HG03095 (cell line): ENCODE data around the gene DNAAF1.

ENCODE experiments used
- ATAC-seq: cut with Tn5 transposase; IDR thresholded peaks from one replicate; pipeline ENCODE4 v1.9.1; 2021; ENCODE audit warnings: moderate library complexity; ENCODE audit not compliant: unreplicated experiment

The DNAAF1 gene

DNA sequence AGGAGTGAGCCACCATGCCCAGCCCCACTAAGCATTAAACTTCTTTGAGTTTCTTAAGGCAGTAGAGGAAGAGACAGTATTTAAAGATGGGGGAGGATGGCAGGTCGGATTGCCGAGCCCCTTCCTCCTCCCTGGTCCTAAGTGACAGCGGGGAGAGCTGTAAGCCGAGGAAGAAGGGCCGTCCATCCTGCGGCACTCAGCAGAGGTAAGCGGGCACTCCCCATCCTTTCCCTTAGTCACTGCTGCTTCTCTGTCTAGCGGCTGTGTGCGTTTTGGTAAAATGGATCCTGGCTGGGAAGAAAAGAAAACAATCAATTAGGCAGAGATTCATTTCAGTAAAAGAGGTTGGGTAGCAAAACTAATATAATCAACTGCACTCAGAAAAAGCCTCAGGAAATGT lies 13.9 kb downstream of the DNAAF1 start:
- no peak for ATAC-seq

DNA sequence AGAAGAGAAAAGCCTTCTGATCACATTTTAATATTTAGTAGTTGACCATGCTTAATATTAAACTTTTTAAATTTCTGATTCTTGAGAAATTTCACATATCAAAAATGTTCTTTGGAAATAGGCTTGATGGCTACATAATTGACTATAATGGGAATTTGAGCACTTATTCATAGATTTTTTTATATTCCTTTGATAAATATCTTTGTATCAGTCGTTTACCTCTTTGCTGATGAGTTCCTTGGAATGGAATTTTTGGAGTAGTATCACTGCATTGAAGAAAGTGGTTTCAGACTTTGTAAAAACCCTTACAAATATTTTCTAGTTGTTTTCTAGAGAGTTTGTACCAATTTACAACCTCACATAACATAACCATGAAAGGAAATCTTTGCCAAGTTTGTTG lies 14.7 kb downstream of the DNAAF1 start:
- ATAC-seq = no peak

DNA sequence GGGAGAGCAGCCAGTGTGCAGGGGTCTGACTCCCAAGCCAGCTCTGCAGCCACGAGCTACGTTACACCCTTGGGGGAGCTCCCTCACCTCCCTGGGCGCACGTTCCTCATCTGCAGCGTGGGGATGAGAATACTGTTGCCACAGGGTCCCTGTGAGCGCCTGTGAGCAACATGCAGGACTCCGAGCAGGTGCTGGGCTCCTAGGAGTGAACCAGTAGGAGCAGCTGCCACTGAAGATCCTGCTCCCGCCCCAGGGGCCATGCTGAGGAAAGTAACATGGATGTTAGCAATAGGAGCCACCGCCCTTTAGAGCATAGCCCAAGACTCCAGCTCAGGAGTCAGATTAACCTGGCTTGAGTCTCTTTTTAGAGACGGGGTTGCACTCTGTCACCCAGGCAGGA lies 15.9 kb downstream of the DNAAF1 start:
- no peak for ATAC-seq

DNA sequence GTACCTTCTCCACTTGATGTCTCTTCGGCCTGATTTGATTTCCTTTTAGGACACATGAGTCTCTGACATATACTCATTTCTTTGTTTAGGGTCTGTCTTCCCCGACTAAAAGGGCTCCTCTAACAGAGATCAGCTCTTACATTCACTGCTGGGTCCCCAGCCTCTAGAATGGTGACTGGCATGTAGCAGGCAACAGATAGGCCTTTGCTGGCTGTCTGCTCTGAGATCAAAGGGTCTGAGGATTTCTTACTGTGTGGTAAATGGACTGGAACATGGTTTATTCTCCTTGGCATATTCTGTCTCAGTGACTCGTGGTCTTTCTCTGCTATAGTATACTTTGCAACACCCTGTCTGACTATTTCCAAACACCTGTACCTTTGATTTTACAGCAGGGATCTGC lies 16.7 kb downstream of the DNAAF1 start:
- ATAC-seq = no peak

DNA sequence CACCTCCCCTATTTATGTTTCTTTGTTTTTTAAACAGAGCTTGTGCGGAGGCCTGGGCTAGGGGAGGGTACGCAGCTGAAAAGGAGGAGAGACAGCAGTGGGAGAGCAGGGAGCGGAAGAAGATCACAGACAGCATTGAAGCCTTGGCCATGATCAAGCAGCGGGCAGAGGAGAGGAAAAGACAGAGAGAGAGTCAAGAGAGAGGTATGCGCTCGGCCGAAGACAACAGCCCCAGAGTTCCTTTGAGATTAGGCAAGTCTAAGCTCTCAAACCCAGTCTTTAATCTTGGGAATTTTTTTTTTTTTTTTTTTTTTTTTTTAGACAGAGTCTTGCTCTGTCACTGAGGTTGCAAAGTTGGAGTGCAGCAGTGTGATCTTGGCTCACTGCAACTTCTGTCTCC lies 20.6 kb downstream of the DNAAF1 start:
- no peak for ATAC-seq

DNA sequence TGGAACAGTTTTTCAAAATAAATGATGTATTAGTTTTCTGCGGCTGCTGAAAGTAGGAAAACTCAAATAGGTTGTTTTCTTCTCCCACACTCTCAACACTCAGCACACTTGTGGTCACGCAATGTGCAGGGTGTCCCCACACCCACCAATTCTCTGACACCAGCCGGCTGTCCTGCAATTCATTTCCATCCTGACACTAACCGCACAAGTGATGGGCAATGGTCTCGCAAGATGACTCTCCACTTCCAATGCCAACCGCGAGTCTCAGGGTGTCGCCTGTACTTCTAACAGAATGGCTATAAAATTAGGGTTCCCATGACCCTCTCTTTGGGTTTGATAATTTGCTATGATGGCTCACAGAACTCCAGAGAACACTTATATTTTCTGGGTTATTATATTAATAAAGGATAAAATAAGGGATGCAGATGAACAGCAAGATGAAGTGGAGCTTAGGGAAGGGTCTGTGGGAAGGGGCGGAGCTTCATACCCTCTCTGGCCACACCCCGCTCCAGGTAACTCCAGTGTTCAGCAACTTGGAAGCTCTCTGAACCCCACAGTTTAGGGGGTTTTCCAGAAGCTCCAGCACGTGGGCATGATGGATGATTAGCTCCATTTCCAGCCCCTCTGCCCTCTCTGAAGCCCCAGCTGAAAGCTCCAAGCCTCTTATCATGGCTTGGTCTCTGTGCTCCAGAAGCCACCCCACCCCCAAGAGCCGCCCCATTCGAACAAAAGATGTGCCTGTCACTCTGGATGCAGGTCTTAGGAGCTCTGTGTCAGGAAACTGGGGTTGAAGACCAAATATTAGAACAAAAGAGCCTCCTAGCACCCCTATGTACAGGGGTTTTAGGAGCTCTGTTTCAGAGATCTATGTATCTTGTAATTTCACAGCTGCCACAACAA lies 21.9 kb downstream of the DNAAF1 start:
- no peak for ATAC-seq

DNA sequence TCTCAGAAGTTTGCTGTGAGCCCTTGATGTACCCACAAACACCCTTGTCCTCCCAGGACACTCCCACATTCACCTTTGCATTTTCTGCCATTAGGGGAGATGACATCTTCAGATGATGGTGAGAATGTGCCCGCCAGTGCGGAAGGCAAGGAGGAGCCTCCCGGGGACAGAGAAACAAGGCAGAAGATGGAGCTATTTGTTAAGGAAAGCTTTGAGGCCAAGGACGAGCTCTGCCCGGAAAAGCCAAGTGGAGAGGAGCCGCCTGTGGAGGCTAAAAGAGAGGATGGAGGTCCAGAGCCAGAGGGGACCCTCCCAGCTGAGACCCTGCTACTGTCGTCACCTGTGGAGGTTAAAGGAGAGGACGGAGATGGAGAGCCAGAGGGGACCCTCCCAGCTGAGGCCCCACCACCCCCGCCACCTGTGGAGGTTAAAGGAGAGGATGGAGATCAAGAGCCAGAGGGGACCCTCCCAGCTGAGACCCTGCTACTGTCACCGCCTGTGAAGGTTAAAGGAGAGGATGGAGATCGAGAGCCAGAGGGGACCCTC lies 24.7 kb downstream of the DNAAF1 start:
- no peak for ATAC-seq

DNA sequence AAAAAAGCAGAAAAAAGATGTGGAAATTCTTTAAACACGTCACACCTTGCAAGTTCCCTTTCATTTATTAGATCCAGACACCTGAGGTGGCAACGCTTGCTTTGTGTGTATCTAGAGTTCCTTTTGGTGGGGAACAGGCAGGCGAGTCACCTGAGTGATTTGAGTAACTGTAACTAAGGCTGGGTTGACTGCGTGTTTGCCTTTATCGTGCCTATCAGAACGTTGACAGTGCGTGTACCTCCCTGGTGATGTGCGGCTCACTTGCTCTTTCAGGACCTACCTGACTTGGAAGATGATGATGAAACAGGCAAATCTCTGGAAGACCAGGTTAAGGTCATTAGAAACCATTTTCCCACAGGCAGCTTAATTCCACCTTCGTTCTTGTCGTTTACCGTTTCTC lies 29.3 kb downstream of the DNAAF1 start:
- no peak for ATAC-seq

DNA sequence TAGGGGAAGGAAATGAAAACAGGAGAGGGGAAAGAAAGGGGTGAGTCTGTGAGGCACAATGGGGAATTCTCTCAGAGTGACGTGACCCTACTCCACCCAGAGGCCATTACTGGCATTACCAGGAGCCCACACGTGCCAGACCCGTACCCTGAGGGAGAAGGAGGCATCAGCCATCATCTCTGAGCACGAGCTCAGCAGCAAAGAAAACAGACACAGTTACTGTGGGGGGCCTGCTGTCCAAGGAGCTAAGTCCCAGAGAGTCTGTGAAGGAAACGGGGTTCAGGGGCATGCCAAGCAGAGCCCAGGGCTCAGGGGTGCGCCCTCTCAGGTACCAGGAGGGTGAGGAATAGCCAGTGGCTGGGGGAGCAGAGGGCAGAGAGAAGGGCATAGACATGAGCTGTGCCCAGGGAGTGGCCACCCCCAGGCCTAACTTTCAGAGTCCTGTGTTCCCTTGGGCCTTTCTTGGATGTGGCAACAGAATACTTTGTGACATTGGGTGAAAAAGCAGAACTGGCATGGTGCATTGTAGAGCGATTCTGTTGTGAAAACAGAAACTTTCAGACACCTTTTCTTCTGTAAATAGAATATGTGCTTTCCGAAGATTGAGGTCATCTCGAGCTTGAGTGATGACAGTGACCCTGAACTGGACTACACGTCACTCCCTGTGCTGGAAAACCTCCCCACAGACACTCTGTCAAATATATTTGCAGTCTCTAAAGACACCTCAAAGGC lies 30.4 kb downstream of the DNAAF1 start:
- ATAC-seq = peak; percentile 76

DNA sequence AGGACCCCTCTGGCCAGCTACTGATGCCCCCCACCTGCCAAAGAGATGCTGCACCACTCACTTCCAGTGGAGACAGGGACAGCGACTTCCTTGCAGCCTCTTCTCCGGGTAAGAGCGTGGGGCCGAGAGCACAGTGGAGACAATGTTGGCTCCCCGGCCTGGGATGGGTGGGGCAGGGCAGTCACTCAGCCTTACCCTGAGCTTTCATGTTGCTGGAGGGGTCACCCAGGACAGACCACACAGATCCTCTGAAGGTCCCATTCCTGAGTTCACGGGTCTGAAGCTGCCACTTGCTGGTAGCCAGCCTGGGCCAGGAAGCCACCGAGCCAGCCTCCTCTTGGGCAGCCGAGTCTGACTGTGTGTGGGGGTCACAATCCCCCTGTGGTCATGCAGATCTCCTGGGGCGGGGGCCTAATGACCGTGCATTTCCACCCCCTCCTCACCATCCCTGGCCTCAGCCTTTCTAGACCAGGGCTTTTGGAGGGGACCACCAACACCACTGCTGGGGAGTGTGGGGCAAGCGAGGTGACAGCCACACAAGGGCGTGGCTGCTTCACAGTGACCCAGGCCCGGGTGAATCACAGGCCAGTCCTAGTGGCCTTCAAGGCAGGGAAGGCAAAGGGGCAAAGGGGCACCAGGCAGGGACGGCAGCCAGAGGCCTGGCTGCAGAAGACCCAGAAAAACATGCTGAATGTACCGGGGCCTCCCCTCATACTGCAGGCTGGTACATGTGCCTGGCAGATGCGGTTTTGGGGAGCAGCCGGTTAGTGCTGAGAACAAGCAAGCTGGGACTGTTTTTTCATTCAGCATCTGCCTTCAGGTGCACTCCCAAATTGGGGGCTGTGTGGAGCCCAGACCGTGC lies 31.3 kb downstream of the DNAAF1 start:
- ATAC-seq = no peak

DNA sequence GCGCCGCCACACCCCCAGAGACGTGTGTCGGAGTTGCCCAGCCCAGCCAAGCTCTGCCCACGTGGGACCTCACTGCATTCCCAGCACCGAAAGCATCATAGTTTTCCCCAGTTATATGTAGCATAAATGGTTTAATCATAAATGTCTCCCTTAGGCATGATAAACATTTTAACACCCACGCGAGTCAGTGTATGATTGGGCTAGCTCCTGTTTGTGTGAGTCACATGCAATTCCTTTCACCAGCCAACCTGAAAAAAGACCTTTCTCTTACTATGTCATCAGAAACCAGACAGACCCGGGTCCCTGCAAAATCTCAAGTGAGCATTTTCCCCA lies 32.6 kb downstream of the DNAAF1 start:
- ATAC-seq = no peak

DNA sequence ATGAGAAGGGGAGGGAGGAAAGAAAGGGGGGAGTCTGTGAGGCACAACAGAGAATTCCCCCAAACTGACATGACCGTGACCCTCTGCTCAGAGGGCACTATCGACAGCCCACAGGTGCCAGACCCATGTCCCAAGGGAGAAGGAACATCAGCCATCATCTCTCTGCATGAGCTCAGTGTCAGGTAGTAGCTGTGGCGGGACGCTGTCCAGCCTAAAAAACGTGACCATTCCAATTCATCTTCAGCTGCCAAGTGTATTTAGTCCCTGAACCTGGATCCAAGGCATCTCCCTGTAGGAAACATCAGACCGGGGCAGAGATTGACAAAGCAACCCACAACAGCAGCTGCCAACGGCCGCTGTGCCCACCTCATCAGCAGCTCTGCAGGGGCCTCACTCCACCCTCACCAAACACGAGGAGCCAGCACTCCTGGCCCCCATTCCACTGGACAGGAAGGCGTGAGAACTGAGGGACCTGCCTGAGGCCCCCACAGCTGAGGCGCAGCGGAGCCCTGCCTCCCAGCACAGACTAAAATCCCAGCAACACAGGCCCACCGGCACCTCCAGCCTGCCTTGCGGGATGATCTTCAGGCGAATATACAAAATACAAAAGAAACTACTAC lies 33.1 kb downstream of the DNAAF1 start:
- ATAC-seq = no peak

DNA sequence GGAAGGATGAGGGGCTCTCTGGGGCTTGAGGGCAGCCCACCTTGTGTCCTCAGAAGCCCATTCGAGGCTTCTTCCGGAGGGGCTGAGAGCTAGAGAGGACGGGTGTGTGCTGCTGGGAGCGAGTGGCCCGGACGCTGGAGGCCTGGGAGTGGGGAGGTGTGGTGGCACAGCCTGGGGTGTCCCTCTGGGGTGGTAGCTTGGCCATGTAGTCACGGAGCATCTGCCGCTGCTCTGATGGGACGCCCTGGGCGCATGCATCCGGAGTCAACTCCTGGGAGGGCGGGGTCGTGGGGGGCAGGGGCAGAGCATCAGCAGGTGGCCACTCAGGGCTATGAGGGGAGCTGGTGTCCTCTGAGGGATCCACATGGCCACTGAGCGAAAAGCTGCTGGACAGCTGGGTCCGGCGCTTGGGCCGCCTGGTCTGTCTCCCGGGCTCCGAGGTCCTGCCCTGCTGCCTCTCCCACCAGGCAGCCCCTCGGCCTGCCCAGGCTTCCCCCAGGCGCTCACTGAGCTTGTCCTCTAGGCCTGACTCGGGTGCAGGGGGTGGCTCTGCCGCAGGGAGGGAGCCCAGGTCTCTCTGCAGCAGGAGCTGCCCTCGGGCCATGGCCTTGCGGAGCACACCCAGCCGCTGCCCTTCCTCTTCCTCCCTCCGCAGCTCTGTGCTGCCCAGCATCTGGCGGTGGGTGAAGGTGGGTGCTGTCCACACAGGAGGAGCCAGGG lies 33.9 kb downstream of the DNAAF1 start:
- no peak for ATAC-seq

DNA sequence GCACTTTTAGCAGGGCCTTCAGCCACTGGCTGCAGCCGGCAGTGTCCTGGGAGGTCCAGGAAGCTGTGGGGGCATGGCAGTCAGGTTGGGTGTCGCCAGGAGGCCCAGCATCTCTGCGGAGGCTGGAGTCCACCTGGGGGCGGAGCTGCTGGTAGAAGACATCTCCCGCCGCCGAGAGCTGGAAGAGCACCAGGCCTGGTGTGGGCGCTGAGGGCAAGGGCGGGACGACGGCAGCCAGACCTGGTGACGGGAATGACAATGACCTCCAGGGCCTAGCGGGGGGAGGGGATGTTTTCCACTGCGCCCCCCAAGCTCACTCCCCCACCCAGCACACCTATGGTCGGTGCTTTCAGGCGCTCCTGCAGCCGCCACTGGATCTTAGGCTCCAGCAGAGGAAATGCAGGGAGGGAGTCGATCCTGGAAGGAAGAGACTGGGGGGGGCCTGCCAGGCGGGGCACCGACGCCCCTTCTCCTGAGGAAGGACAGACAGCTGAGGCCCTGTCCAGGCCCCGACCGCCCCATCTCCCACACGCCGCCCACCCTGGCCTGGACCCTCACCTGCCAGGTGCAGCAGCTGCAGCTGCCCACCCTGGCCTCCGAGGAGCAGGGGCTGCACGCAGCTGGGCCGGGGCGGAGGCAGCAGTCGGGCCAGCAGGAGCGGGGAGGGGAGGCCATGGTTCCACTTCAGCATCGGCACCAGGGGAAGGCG lies 34.7 kb downstream of the DNAAF1 start:
- no peak for ATAC-seq

DNA sequence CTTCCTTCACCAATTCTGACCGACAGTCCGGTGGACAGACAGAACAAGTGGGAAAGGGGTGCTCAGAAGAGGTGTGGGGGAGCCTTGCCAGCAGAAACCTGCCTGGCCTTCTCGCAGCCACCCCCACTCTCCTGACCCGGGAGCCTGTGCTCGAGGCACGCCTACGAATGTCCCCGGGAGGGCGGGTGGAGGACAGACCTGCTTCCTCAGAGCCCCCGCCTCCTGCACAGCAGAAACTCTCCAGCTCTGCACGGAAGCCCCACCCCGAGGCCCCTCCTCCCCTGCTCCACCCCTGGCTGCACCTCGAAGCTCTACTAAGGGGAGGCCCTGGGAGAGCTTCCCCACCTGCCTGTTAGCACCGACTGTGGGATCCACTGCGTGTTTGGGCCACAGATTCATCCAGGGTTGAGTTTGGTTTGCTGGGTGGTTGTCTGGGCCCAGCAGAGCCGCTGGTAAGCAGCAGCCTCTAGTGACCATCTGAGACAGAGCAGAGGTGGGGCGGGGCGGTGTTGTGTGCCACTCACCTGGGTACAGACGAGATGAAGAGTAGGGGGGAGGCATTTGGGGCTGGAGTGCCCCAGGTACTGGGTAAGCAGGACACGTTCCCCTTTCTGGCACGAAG lies 35.5 kb downstream of the DNAAF1 start:
- no peak for ATAC-seq

DNA sequence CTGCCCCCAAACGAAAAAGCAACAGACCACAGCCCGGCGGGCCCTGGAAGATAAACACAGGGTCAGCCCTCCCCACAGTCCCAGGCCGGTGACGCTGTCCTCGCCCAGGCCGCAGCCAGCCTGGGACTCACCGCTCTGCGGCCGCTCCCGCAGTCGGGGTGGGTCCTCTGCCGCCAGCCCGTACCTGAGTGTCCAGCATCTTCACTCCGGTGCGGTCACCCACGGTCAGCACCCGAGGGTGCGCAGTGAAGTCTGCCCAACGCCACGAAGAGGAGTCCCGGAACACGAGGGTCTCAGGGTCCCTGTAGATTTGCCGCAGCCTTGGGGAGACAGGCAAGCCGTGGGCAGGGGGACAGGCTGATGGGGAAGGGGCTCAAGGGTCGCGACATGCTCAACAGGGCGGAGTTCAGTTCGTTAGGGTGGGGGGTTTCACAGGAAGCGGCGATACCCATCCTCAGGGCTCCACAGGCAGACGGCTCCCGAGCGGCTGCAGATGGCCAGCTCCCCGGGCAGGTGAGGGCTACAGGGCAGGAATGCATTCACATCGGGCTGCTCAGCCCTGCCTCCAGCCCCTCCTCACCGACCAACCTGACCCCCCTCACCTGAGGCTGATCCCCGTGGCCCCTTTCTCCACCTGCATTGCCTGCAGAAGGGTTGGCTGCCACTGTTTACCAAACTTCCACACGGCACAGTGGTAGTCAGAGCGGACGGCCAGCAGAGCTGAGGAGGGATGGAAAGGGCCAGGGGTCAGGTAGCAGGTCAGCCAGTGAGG lies 36.2 kb downstream of the DNAAF1 start:
- ATAC-seq = no peak

DNA sequence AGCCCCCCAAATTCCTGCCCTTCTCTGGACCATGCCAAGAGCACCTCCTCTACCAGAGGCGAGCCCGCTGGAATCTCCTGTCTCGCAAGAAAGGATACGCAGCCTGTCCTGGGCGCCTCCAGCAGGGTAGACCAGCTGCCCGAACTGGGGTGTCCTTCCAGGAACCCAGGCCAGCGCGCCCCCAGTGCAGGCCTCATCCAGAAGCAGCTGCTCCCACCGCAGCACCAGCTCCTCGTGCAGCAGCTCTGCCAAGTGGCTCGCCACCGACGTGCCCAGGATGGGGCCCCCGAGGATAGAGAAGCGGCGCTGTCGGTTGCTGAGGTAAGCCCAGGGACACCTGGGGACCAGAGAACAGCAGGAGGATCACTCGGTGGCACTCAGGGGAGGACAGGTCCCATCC lies 37.0 kb downstream of the DNAAF1 start:
- no peak for ATAC-seq
